Memory B cell (primary cell): ENCODE data around the gene FARP1.

Source experiments
- ATAC-seq: fragments of 150-1000 bp; cut with Tn5 transposase; 2 replicates; pipeline ENCODE4 v1.10.0; 2021; ENCODE audit warnings: low read depth, mild to moderate bottlenecking, moderate library complexity
- DNase-seq, 2 donors: peaks; one replicate each; pipeline ENCODE4 v3.0.0; 2022; ENCODE audit warnings: low spot score in 2 of 2
- H3K27ac Mint-ChIP-seq: one replicate; pipeline ENCODE4 v1.8.0; 2022; ENCODE audit warnings: mild to moderate bottlenecking, moderate library complexity, mixed read lengths
- H3K27me3 Mint-ChIP-seq: one replicate; pipeline ENCODE4 v1.8.0; 2022; ENCODE audit warnings: mixed read lengths
- H3K36me3 Mint-ChIP-seq: one replicate; pipeline ENCODE4 v1.8.0; 2022; ENCODE audit warnings: mild to moderate bottlenecking, mixed read lengths
- H3K4me1 Mint-ChIP-seq: one replicate; pipeline ENCODE4 v1.8.0; 2022; ENCODE audit warnings: mixed read lengths
- H3K4me3 Mint-ChIP-seq: one replicate; pipeline ENCODE4 v1.8.0; 2022; ENCODE audit warnings: mild to moderate bottlenecking, moderate library complexity, mixed read lengths
- H3K9me3 Mint-ChIP-seq: one replicate; pipeline ENCODE4 v1.8.0; 2022; ENCODE audit warnings: mixed read lengths

The FARP1 gene

GRCh38 chr13:98328511-98328910 is 185.6 kb downstream of the FARP1 start:
- no peak for DNase-seq
- peaks cover 3% of the 10 kb centered on the region for H3K27me3 Mint-ChIP-seq
- H3K9me3 Mint-ChIP-seq = no peaks in the 10 kb centered on the region

GRCh38 chr13:98332222-98332621 is 189.3 kb downstream of the FARP1 start:
- DNase-seq = no peak
- ATAC-seq = no peak
- Mint-ChIP-seq H3K4me1 (no peaks in the 10 kb centered on the region), H3K9me3 (peaks cover 3% of the 10 kb centered on the region), H3K4me3 (no peak overlapping the region), H3K36me3 (peaks cover 2% of the 10 kb centered on the region), H3K27ac (no peak overlapping the region), H3K27me3 (peaks cover 7% of the 10 kb centered on the region)

More at GRCh38 chr13:98328511-98328910, 185.6 kb downstream of the FARP1 start:
- no peak overlapping the region for H3K27ac Mint-ChIP-seq
- no peaks in the 10 kb centered on the region for H3K36me3 Mint-ChIP-seq
- no peaks in the 10 kb centered on the region for H3K4me1 Mint-ChIP-seq
- no peak for ATAC-seq
- no peak overlapping the region for H3K4me3 Mint-ChIP-seq

- DNase-seq = no peak
- no peak overlapping the region for H3K4me3 Mint-ChIP-seq
- no peak for ATAC-seq
- H3K36me3 Mint-ChIP-seq = peaks cover 2% of the 10 kb centered on the region
- peaks cover 7% of the 10 kb centered on the region for H3K27me3 Mint-ChIP-seq
- H3K4me1 Mint-ChIP-seq = no peaks in the 10 kb centered on the region
- no peak overlapping the region for H3K27ac Mint-ChIP-seq
- H3K9me3 Mint-ChIP-seq = peaks cover 3% of the 10 kb centered on the region
These were observed 189.8 kb downstream of the FARP1 start for GRCh38 chr13:98332691-98333090.

GRCh38 chr13:98333486-98333885 is 190.6 kb downstream of the FARP1 start:
- DNase-seq = no peak

GRCh38 chr13:98334620-98335205 is 191.8 kb downstream of the FARP1 start:
- no peak overlapping the region for H3K27ac Mint-ChIP-seq
- H3K9me3 Mint-ChIP-seq = peaks cover 3% of the 10 kb centered on the region
- H3K4me3 Mint-ChIP-seq = no peak overlapping the region
- H3K36me3 Mint-ChIP-seq = peaks cover 2% of the 10 kb centered on the region
- DNase-seq (no peak), ATAC-seq (no peak)
- H3K27me3 Mint-ChIP-seq = peaks cover 14% of the 10 kb centered on the region
- no peaks in the 10 kb centered on the region for H3K4me1 Mint-ChIP-seq

More at GRCh38 chr13:98333486-98333885, 190.6 kb downstream of the FARP1 start:
- peaks cover 12% of the 10 kb centered on the region for H3K27me3 Mint-ChIP-seq
- H3K27ac Mint-ChIP-seq = no peak overlapping the region
- H3K36me3 Mint-ChIP-seq = peaks cover 2% of the 10 kb centered on the region
- no peak for ATAC-seq
- no peaks in the 10 kb centered on the region for H3K4me1 Mint-ChIP-seq
- H3K4me3 Mint-ChIP-seq = no peak overlapping the region
- H3K9me3 Mint-ChIP-seq = peaks cover 3% of the 10 kb centered on the region

- Mint-ChIP-seq H3K4me3 (no peak overlapping the region), H3K4me1 (no peaks in the 10 kb centered on the region), H3K27me3 (peaks cover 15% of the 10 kb centered on the region), H3K9me3 (peaks cover 3% of the 10 kb centered on the region), H3K36me3 (peaks cover 2% of the 10 kb centered on the region), H3K27ac (no peak overlapping the region)
- DNase-seq = no peak
- no peak for ATAC-seq
These were observed 192.8 kb downstream of the FARP1 start for GRCh38 chr13:98335721-98336120.

- Mint-ChIP-seq H3K9me3 (peaks cover 3% of the 10 kb centered on the region), H3K27me3 (peaks cover 18% of the 10 kb centered on the region), H3K4me1 (no peaks in the 10 kb centered on the region), H3K27ac (no peak overlapping the region), H3K4me3 (no peak overlapping the region), H3K36me3 (peaks cover 2% of the 10 kb centered on the region)
- DNase-seq (no peak), ATAC-seq (no peak)
These were observed 195.4 kb downstream of the FARP1 start for GRCh38 chr13:98338310-98338709.

GRCh38 chr13:98339684-98340425 is 197.0 kb downstream of the FARP1 start:
- no peak overlapping the region for H3K27ac Mint-ChIP-seq
- peaks cover 2% of the 10 kb centered on the region for H3K36me3 Mint-ChIP-seq
- H3K9me3 Mint-ChIP-seq = peaks cover 3% of the 10 kb centered on the region
- DNase-seq (no peak), ATAC-seq (no peak)
- no peak overlapping the region for H3K4me3 Mint-ChIP-seq
- H3K27me3 Mint-ChIP-seq = peaks cover 21% of the 10 kb centered on the region
- H3K4me1 Mint-ChIP-seq = no peaks in the 10 kb centered on the region

- no peaks in the 10 kb centered on the region for H3K9me3 Mint-ChIP-seq
- H3K27ac Mint-ChIP-seq = no peak overlapping the region
- no peak for DNase-seq
- no peaks in the 10 kb centered on the region for H3K36me3 Mint-ChIP-seq
- H3K4me1 Mint-ChIP-seq = no peaks in the 10 kb centered on the region
- ATAC-seq = no peak
- H3K27me3 Mint-ChIP-seq = peaks cover 20% of the 10 kb centered on the region
- H3K4me3 Mint-ChIP-seq = no peak overlapping the region
These were observed 200.1 kb downstream of the FARP1 start for GRCh38 chr13:98342953-98343352.

- H3K36me3 Mint-ChIP-seq = no peaks in the 10 kb centered on the region
- ATAC-seq (no peak), DNase-seq (no peak)
- no peak overlapping the region for H3K4me3 Mint-ChIP-seq
- no peak overlapping the region for H3K27ac Mint-ChIP-seq
- H3K4me1 Mint-ChIP-seq = no peaks in the 10 kb centered on the region
- H3K9me3 Mint-ChIP-seq = no peaks in the 10 kb centered on the region
- peaks cover 15% of the 10 kb centered on the region for H3K27me3 Mint-ChIP-seq
These were observed 200.6 kb downstream of the FARP1 start for GRCh38 chr13:98343461-98343860.

- H3K4me1 Mint-ChIP-seq = no peaks in the 10 kb centered on the region
- ATAC-seq = no peak
- no peaks in the 10 kb centered on the region for H3K9me3 Mint-ChIP-seq
These were observed 201.5 kb downstream of the FARP1 start for GRCh38 chr13:98344392-98344791.

GRCh38 chr13:98345107-98345935 is 202.4 kb downstream of the FARP1 start:
- DNase-seq (no peak), ATAC-seq (no peak)
- H3K4me1 Mint-ChIP-seq = no peaks in the 10 kb centered on the region
- H3K4me3 Mint-ChIP-seq = no peak overlapping the region
- H3K27ac Mint-ChIP-seq = no peak overlapping the region
- no peaks in the 10 kb centered on the region for H3K9me3 Mint-ChIP-seq
- peaks cover 12% of the 10 kb centered on the region for H3K27me3 Mint-ChIP-seq
- H3K36me3 Mint-ChIP-seq = no peaks in the 10 kb centered on the region

More at GRCh38 chr13:98344392-98344791, 201.5 kb downstream of the FARP1 start:
- DNase-seq = no peak
- Mint-ChIP-seq H3K27me3 (peaks cover 12% of the 10 kb centered on the region), H3K27ac (no peak overlapping the region), H3K4me3 (no peak overlapping the region), H3K36me3 (no peaks in the 10 kb centered on the region)

- no peaks in the 10 kb centered on the region for H3K9me3 Mint-ChIP-seq
- H3K27me3 Mint-ChIP-seq = peaks cover 6% of the 10 kb centered on the region
- H3K27ac Mint-ChIP-seq = no peak overlapping the region
- no peak overlapping the region for H3K4me3 Mint-ChIP-seq
- ATAC-seq = no peak
- no peak for DNase-seq
- no peaks in the 10 kb centered on the region for H3K36me3 Mint-ChIP-seq
- H3K4me1 Mint-ChIP-seq = no peaks in the 10 kb centered on the region
These were observed 204.2 kb downstream of the FARP1 start for GRCh38 chr13:98346904-98347636.

GRCh38 chr13:98347756-98348155 is 204.9 kb downstream of the FARP1 start:
- ATAC-seq (no peak), DNase-seq (no peak)
- Mint-ChIP-seq H3K27ac (no peak overlapping the region), H3K4me3 (no peak overlapping the region), H3K9me3 (no peaks in the 10 kb centered on the region), H3K4me1 (no peaks in the 10 kb centered on the region), H3K27me3 (peaks cover 6% of the 10 kb centered on the region), H3K36me3 (no peaks in the 10 kb centered on the region)
